Measurements from ENCODE around the gene MEI4. TPM values are rescaled to one million over a fixed set of nuclear protein-coding genes. Genes with fewer than 3 reads are reported as not detected.

The MEI4 gene
- total and polyA plus RNA-seq, 2 of the 13 experiments (the other 11 are each of a cell fraction or from before 2014, with no cell fraction given), result not detected

GRCh38 chr6:77962070-77962469 lies 309.2 kb downstream of the MEI4 start (continued):
- TF ChIP-seq TRAFD1 (CRISPR knock-in tag; IDR thresholded peaks at IDR 0.05; ENCODE audit: borderline replicate concordance) (no peak), ZNF235 (CRISPR knock-in tag; IDR thresholded peaks at IDR 0.05; ENCODE audit: borderline replicate concordance) (no peak)

GRCh38 chr6:77965449-77965848 lies 312.6 kb downstream of the MEI4 start:
- DNase-seq (ENCODE audit: low spot score) (no peak), ATAC-seq (no peak), FAIRE-seq (no peak)
- no peak for TF ChIP-seq FOXJ3 (CRISPR knock-in tag; IDR thresholded peaks at IDR 0.05; ENCODE audit: borderline replicate concordance)
- no peak for TF ChIP-seq NFE2L1 (CRISPR knock-in tag; IDR thresholded peaks at IDR 0.05; ENCODE audit: borderline replicate concordance)
- no peak for TF ChIP-seq CC2D1A (CRISPR knock-in tag; IDR thresholded peaks at IDR 0.05)
- TF ChIP-seq FUBP1 (CRISPR knock-in tag; IDR thresholded peaks at IDR 0.05; ENCODE audit: borderline replicate concordance), result no peak
- TF ChIP-seq ZNF572 (CRISPR knock-in tag; IDR thresholded peaks at IDR 0.05), result no peak
- WGBS (ENCODE audit: low lambda C conversion rate), result 87% methylated on average over 1 of the region's 1 CpG
- H3K4me1 ChIP-seq (ENCODE audit: insufficient read depth, low read length), result no peaks in the 10 kb centered on the region
- POLR2A ChIA-PET, result no interaction called here
- no peak overlapping the region for H2AFZ ChIP-seq (ENCODE audit: low read length)
- H3K36me3 ChIP-seq (replicated peaks in 1 of 2; ENCODE audit: control insufficient read depth in 1 of 2, insufficient read depth in 2 of 2, low read length in 2 of 2), result no peaks in the 10 kb centered on the region
- CTCF ChIA-PET (ENCODE audit: low intra/inter-chr PET ratio, low total read pairs), result no interaction called here
- in situ Hi-C loops (cut with HindIII; ENCODE audit: extremely low pct_ligation_motif_present, low pct_unique_long_range_greater_than_20kb) (no loop called here), intact Hi-C loops (cut with micrococcal nuclease; ENCODE audit: unreplicated experiment) (no loop called here)
- H3K4me3 ChIP-seq (replicated peaks in 1 of 3; ENCODE audit: insufficient read depth in 1 of 3, low read depth in 2 of 3, low read length in 3 of 3), result no peak overlapping the region
- H3K4me2 ChIP-seq (ENCODE audit: low read depth, low read length), result no peak overlapping the region
- no peak overlapping the region for H3K9ac ChIP-seq (ENCODE audit: insufficient read depth, low read depth, low read length)
- BruUV-seq (replicated peaks), result no TSS peak
- H3K9me3 ChIP-seq (ENCODE audit: low read length), result peaks cover 75% of the 10 kb centered on the region
- no peaks in the 10 kb centered on the region for H3K79me2 ChIP-seq (ENCODE audit: insufficient read depth, low read length)
- H3K27me3 ChIP-seq (ENCODE audit: control insufficient read depth in 1 of 2, insufficient read depth in 2 of 2, low read length in 2 of 2), result no peaks in the 10 kb centered on the region
- no peaks in the 10 kb centered on the region for H4K20me1 ChIP-seq (ENCODE audit: insufficient read depth, low read length)
- no peak overlapping the region for H3K27ac ChIP-seq (ENCODE audit: extremely low read length, insufficient read depth, low read length)

All from HepG2 (cell line).